Measurements from ENCODE around the gene ZNF576. TPM values are rescaled to one million over a fixed set of nuclear protein-coding genes. Genes with fewer than 3 reads are reported as not detected.

The ZNF576 gene
- total and polyA plus RNA-seq, 2 donors (not counting 3 experiments of a cell fraction or from before 2014, with no cell fraction given): 19.5 to 27.7 TPM

DNA sequence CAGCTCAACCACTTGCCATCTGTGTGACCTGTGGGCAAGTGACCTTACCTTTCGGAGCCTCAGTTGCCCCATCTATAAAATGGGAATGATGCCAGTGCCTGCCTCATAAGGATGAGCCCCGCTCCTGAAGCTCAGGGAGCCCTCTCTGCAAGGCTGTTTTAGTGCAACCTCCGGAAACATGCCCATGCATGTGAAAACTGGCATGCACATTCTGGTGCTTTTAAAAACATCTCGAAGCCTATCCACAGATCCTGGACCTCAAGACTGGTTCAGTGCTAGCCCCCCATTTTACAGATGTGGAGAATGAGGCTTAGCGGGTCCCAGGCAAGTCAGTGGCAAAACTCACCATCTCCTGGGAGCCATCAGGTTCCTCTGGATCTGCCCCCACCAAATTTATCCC is 37.7 kb downstream of the ZNF576 start:
- FAIRE-seq (no peak), DNase-seq (ENCODE audit: low read depth, low spot score) (no peak)
- Histone ChIP-seq H2AFZ (ENCODE audit: low read depth, low read length) (no peak overlapping the region), H3K9me3 (replicated peaks; ENCODE audit: control insufficient read depth, insufficient read depth, low read length) (no peaks in the 10 kb centered on the region), H3K36me3 (ENCODE audit: control insufficient read depth in 2 of 2, extremely low read depth in 1 of 2, insufficient read depth in 2 of 2, low read length in 2 of 2) (no peaks in the 10 kb centered on the region), H3K4me1 (ENCODE audit: control insufficient read depth, extremely low read depth, insufficient read depth, low read length) (no peaks in the 10 kb centered on the region), H4K20me1 (replicated peaks; ENCODE audit: control insufficient read depth, extremely low read depth, insufficient read depth, low read length) (no peaks in the 10 kb centered on the region), H3K79me2 (ENCODE audit: control insufficient read depth, insufficient read depth, low read length) (no peaks in the 10 kb centered on the region), H3K4me2 (ENCODE audit: insufficient read depth, low read length) (no peak overlapping the region), H3K27ac (ENCODE audit: insufficient read depth, low read depth, low read length) (no peak overlapping the region), H3K9me1 (replicated peaks; ENCODE audit: control insufficient read depth, extremely low read depth, insufficient read depth, low read length) (no peaks in the 10 kb centered on the region), H3K27me3 (ENCODE audit: control insufficient read depth in 2 of 2, insufficient read depth in 2 of 2, low read length in 2 of 2) (peaks cover 10 to 19% of the 10 kb centered on the region in 2 experiments), H3K4me3 (replicated peaks in 1 of 3; ENCODE audit: insufficient read depth in 1 of 3, low read depth in 1 of 3, low read length in 3 of 3) (no peak overlapping the region), H3K9ac (replicated peaks; ENCODE audit: extremely low read depth, insufficient read depth, low read length) (no peak overlapping the region)
- no TSS peak for BruUV-seq (replicated peaks)
- intact Hi-C loops (cut with micrococcal nuclease) (no loop called here), dilution Hi-C loops (cut with MboI; ENCODE audit: extremely low pct_ligation_motif_present, low sequenced_read_pairs) (no loop called here)
- POLR2A ChIA-PET: no interaction called here
- TF ChIP-seq POLR2A (IDR thresholded peaks at IDR 0.05; ENCODE audit: low read depth, low read length): no peak
- no peak for TF ChIP-seq FOS (IDR thresholded peaks at IDR 0.05; ENCODE audit: borderline replicate concordance, insufficient read depth, low read length)
- TF ChIP-seq, protein P1, sequence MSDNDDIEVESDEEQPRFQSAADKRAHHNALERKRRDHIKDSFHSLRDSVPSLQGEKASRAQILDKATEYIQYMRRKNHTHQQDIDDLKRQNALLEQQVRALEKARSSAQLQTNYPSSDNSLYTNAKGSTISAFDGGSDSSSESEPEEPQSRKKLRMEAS (IDR thresholded peaks at IDR 0.05; ENCODE audit: insufficient read depth, insufficient read length): no peak
- TF ChIP-seq GATA2 (IDR thresholded peaks at IDR 0.05; ENCODE audit: insufficient read depth, insufficient read length, low read depth, low read length): no peak
- CTCF ChIA-PET: no interaction called here

GRCh38 chr19:43634506-43634871 is 38.1 kb downstream of the ZNF576 start:
- H3K4me1 ChIP-seq (ENCODE audit: control insufficient read depth, extremely low read depth, insufficient read depth, low read length): no peaks in the 10 kb centered on the region
- no peaks in the 10 kb centered on the region for H4K20me1 ChIP-seq (replicated peaks; ENCODE audit: control insufficient read depth, extremely low read depth, insufficient read depth, low read length)
- H3K9ac ChIP-seq (replicated peaks; ENCODE audit: extremely low read depth, insufficient read depth, low read length): no peak overlapping the region
- TF ChIP-seq GATA2 (IDR thresholded peaks at IDR 0.05; ENCODE audit: insufficient read depth, insufficient read length, low read depth, low read length): no peak
- no peak for TF ChIP-seq POLR2A (IDR thresholded peaks at IDR 0.05; ENCODE audit: low read depth, low read length)
- TF ChIP-seq MYC (IDR thresholded peaks at IDR 0.05; ENCODE audit: low read depth, low read length): no peak
- TF ChIP-seq EZH2 (IDR thresholded peaks at IDR 0.05; ENCODE audit: borderline replicate concordance, low read depth, low read length, severe bottlenecking): no peak
- TF ChIP-seq FOS (IDR thresholded peaks at IDR 0.05; ENCODE audit: borderline replicate concordance, insufficient read depth, low read length): no peak
- TF ChIP-seq CTCF (IDR thresholded peaks at IDR 0.05; ENCODE audit: extremely low read depth in 1 of 2, insufficient read depth in 1 of 2, low read depth in 1 of 2, low read length in 2 of 2): no peak
- ChIA-PET POLR2A (no interaction called here), CTCF (no interaction called here)
- no peak overlapping the region for H3K4me2 ChIP-seq (ENCODE audit: insufficient read depth, low read length)
- H3K27me3 ChIP-seq (ENCODE audit: control insufficient read depth in 2 of 2, insufficient read depth in 2 of 2, low read length in 2 of 2): peaks cover 11 to 21% of the 10 kb centered on the region in 2 experiments
- FAIRE-seq (no peak), DNase-seq (ENCODE audit: low read depth, low spot score) (no peak)
- H3K9me3 ChIP-seq (replicated peaks; ENCODE audit: control insufficient read depth, insufficient read depth, low read length): no peaks in the 10 kb centered on the region
- H3K4me3 ChIP-seq (replicated peaks in 1 of 3; ENCODE audit: insufficient read depth in 1 of 3, low read depth in 1 of 3, low read length in 3 of 3): no peak overlapping the region
- dilution Hi-C loops (cut with MboI; ENCODE audit: extremely low pct_ligation_motif_present, low sequenced_read_pairs): no loop called here
- BruUV-seq (replicated peaks): no TSS peak
- no peaks in the 10 kb centered on the region for H3K79me2 ChIP-seq (ENCODE audit: control insufficient read depth, insufficient read depth, low read length)
- no peak overlapping the region for H3K27ac ChIP-seq (ENCODE audit: insufficient read depth, low read depth, low read length)
- H3K36me3 ChIP-seq (ENCODE audit: control insufficient read depth in 2 of 2, extremely low read depth in 1 of 2, insufficient read depth in 2 of 2, low read length in 2 of 2): no peaks in the 10 kb centered on the region
- H2AFZ ChIP-seq (ENCODE audit: low read depth, low read length): no peak overlapping the region
- no peaks in the 10 kb centered on the region for H3K9me1 ChIP-seq (replicated peaks; ENCODE audit: control insufficient read depth, extremely low read depth, insufficient read depth, low read length)
- intact Hi-C loops (cut with micrococcal nuclease): no loop called here

All from endothelial cell of umbilical vein (primary cell).